Measurements from ENCODE around the gene CLEC17A.

GRCh38 chr19:14639536-14640277 is 56.8 kb downstream of the CLEC17A start:
- TF ChIP-seq POLR2A (IDR thresholded peaks at IDR 0.05; ENCODE audit: low read length) (no peak), GATA1 (IDR thresholded peaks at IDR 0.05; ENCODE audit: low read depth, low read length) (no peak)
